ENCODE results near the gene KIRREL1.

DNA sequence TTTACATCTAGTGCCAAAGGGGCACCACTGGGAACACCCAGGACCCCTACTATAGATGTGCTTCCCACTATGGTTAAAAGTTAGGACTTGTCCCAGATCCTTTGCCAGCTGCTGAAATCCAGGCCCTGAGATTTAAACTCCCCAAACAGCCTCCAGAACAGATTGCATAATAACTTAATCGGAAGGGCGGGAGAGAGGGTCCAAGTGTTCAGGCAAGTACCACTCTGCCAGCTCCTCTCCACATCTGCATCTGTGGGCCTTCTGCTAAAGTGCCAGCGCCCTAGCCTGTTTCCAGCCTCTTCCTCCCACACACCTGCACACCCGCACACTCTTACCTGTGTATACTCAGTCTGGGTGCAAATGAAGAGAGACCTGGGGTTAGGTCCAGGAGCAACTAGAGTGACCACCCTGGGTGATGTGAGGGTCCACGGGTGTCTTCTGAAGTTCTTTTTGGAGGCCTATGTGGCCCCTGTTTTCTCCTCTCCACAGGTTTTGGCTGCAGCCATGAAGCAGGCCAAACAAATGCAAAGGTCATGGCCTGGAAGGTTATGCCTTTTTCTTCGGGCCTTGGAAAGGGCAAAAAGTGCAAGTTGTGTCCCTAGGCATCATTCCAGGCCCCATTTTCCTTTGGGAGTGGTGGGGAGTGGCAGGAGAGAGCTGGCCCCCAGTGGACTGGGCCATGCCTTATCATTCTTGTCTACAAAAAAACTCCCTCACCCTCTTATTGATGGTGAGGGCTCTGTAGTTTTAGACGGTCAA is 29.3 kb downstream of the KIRREL1 start:
- no peak for TF ChIP-seq EP300 (IDR thresholded peaks at IDR 0.05)
- TF ChIP-seq, protein P1, sequence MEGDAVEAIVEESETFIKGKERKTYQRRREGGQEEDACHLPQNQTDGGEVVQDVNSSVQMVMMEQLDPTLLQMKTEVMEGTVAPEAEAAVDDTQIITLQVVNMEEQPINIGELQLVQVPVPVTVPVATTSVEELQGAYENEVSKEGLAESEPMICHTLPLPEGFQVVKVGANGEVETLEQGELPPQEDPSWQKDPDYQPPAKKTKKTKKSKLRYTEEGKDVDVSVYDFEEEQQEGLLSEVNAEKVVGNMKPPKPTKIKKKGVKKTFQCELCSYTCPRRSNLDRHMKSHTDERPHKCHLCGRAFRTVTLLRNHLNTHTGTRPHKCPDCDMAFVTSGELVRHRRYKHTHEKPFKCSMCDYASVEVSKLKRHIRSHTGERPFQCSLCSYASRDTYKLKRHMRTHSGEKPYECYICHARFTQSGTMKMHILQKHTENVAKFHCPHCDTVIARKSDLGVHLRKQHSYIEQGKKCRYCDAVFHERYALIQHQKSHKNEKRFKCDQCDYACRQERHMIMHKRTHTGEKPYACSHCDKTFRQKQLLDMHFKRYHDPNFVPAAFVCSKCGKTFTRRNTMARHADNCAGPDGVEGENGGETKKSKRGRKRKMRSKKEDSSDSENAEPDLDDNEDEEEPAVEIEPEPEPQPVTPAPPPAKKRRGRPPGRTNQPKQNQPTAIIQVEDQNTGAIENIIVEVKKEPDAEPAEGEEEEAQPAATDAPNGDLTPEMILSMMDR (IDR thresholded peaks at IDR 0.05), result no peak
- TF ChIP-seq POLR2A (IDR thresholded peaks at IDR 0.05), result no peak
- TF ChIP-seq POLR2AphosphoS5 (IDR thresholded peaks at IDR 0.05), result no peak
